A172 (cell line): Measurements from ENCODE around the gene KBTBD12. TPM values are rescaled to one million over a fixed set of nuclear protein-coding genes. Genes with fewer than 3 reads are reported as not detected.
"Not testable (repeated sequence)": the region's sequence is repeated elsewhere in the genome, so short reads cannot be mapped to it uniquely, and the experiment has no call there.

ENCODE experiments used
- DNase-seq: peaks from one replicate; pipeline ENCODE4 v3.0.0-alpha.2; 2015; ENCODE audit warnings: low spot score
- total RNA-seq: library from RNA; depleted of rRNA; stranded (reverse); fragments of >200 nt; shearing (Covaris generic); gene quantifications from 2 replicates; pipeline ENCODE4 v1.2.3, GENCODE V29; 2014

The KBTBD12 gene
- total RNA-seq, 1 experiment from 2014 or later: not detected

DNA sequence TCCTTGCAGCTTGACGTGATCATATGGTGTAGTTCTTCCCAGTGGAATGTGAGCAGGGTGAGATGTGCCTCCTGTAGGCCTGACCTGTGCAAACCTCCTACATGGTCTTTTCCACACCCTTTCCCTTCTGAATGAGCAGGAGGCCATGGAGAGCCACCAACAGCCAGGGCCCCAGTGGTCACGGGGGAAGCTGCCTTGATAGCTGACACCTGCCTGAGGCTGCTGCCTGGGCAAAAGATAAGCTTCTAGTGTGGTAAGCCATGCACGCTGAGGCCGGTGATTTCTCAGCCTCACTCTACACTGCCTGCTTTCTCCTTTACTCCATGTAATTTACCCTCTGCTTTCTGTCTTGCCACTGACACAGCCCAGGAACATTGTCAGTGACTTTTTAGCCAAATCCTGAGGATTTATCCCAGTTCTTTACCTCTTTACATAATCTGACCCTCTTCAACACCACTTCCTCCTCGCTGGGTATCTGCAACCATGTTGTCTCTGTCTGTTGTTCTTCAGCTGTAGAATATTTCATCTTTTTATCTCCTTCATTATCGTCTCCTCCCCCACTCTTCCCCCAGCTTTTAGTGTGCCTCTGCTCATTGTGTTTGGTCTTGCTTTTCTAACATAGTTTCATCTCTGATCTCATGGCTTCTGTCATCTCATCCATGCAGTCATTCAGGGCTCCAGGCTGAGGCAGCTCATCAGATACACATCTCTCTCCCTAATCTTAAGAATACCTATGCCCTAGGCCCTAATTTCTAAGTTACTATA is 11.2 kb upstream of the KBTBD12 start:
- DNase-seq: no peak

DNA sequence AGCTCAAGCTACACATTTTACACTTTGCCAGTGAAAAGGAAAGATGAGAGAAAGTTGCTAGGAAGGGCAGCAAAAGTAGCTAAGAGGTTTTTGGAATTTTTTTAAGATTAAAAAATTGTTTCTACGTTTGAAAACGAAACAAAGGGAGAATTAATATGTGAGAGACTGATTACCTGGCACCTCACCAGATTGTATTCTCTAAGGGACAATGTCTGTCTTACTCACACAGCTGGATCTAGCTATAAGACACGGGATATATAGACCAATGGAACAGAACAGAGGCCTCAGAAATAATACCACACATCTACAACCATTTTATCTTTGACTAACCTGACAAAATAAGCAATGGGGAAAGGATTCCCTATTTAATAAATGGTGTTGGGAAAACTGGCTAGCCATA is 9.5 kb upstream of the KBTBD12 start:
- DNase-seq: no peak

DNA sequence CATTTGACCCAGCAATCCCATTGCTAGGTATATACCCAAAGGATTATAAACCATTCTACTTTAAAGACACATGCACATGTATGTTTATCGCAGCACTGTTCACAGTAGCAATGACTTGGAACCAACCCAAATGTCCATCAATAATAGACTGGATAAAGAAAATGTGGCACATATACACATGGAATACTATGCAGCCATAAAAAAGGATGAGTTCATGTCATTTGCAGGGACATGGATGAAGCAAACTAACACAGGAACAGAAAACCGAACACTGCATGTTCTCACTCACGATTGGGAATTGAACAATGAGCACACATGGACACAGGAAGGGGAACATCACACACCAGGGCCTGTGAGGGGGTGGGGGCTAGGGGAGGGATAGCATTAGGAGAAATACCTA is 8.4 kb upstream of the KBTBD12 start:
- DNase-seq: not testable (repeated sequence)

DNA sequence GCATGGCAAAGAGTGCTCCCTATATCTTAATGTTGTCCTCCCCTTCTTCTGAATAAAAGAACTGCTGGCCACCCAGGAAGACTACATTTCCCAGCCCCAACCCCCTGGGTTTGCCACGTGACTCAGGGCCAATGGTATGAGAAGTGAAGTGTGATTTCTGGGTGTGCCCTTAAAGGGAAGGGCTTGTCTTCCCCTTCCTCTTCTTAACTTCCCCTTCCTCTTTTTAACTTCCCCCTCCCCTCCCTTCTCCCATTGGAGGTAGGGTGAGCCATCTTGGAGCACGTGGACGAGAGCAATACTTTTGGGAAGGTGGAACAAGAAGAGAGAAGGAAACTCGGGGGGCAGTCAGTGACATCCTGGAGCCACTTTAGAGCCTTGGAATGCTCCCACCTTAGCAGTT is 6.8 kb upstream of the KBTBD12 start:
- DNase-seq: no peak

DNA sequence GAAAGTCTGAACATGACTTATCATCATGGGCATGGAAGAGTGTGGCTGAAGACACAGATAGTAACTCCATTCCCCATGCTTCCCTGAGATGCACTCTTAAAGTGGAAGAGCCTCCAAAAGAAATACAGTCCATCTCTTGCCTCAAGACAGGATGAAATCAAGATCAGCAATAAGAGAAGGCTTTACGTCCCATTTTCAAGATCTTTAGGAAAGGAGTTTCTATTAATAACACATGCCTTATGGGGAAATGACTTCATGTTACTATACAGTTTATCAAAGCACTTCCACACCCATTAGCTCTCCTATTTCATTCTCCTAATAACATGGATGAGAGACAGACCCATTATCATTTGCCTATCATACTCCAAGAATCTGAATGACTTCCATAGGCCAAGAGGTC is 6.1 kb upstream of the KBTBD12 start:
- DNase-seq: no peak

DNA sequence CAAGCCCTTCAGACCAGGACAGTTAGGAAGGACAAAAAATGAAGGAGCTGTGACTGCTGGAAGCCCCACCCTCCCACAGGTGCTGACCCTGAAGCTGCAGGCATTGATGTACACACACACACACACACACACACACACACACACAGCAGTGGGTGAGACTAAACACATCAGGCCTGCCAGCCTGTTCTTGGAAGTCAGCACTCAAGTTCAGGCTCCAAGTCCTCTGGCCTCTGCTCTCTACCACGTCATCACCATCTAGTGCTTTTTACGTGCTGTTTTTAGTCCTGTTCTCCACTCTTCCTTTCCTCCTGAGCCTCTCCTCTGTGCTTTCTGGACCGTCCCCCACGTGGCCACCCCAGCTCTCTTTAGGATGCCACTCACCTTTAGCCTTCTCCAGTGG is 5.4 kb upstream of the KBTBD12 start:
- DNase-seq: no peak

DNA sequence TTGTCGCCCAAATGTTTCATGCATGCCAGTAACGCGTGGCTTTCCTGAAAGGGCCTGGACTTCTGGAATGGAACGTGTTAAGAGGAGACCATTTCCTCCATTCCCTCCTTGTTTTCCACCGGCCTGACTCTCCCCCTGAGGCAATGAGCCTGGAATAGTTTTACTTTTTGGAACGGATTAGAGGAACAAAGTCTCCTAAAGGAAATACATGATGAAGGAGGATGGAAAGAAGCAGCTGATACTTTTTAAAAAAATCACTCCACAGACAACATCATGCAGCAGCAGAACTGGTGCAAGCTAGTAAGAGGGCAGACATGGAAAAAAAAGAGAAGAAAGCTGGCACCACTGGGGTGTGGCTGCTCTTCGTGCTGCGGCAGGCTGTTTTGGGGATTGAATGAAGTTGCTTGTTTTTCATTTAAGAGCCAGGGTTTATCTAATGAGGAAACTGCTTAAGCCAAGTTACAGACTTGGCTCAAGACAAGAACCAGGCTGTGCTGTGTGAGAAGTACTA is 3.6 kb upstream of the KBTBD12 start:
- no peak for DNase-seq

DNA sequence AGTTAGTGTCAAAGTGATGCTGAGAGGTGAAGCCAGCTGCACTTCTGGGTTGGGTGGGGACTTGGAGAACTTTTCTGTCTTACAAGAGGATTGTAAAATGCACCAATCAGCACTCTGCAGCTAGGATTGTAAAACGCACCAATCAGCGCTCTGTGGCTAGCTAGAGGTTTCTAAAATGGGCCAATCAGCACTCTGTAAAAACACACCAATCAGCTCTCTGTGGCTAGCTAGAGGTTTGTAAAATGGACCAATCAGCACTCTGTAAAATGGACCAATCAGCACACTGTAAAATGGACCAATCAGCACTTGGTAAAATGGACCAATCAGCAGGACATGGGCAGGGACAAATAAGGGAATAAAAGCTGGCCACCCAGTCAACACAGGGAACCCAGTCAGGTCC is 1.2 kb upstream of the KBTBD12 start:
- DNase-seq: not testable (repeated sequence)

DNA sequence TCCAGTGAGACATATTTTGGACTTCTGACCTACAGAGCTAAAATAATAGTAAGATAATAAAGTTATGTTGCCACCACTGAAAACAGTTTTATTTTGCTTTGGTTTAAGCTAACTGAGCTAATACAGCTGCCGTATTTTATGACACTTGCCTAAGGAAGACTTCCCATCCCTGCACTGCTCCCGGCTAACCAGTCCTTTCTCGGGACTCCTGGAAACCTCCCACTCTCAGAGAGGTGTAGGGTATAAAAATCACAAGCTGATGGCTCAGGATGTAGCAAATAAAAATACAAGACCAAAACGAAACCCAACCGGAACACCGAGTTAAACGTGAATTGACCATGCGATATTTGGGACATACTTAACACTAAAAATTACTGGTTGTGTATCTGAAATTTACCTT is 448 bp upstream of the KBTBD12 start:
- DNase-seq: no peak

DNA sequence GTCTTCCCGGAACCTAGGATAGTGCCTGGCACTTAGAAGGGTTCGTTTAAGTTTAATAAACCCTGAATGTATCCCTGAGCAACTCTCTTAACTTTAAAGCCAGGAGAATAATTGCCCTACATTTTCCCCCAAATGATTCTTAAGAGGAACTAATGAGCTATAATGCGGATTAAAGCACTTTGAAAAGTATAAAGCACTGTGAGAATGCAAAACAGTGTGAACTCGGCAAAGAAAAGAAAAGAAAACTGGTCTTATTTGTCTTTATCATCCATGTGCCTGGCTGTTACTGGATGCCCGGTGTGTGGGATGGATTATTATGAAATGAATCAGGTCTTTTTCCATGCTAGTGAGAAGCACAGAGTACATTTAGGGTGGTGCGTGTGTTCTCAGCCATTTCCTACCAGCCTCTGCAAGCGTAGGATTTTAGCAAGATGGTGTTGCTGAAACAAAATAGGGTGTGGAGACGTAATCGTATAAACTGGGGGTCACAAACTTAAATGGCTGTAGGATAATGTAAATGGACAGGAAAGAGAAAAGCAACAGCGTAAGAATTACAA is 983 bp downstream of the KBTBD12 start:
- no peak for DNase-seq

DNA sequence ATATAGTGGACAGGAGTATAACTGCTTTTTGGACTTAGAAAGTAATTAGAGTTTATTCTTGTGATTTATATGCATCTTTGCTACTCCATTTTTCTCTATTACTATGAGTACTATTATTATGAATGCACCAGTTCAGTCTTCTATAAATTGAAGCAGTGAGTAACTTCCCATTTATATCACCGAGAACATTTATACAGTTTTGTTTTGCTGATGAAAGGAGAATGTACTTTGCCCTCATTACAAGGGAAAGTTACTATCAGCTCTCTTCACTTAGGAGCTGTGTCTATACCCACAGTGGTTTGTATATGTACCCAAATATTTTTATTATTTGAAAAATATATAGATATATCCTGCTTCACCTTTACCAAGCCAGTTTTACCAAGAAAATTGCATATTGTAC is 5.7 kb downstream of the KBTBD12 start:
- no peak for DNase-seq

DNA sequence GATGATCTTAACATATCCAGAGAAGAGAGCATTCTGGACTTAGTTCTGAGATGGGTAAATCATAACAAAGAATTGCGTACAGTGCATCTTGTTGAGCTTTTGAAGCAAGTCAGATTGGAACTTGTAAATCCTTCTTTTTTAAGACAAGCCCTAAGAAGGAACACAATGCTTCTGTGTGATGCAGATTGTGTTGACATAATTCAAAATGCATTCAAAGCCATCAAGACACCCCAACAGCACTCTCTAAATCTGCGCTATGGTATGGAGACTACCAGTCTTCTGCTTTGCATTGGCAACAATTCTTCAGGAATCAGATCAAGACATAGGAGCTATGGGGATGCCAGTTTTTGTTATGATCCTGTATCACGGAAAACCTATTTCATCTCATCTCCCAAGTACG is 8.6 kb downstream of the KBTBD12 start:
- DNase-seq: no peak

DNA sequence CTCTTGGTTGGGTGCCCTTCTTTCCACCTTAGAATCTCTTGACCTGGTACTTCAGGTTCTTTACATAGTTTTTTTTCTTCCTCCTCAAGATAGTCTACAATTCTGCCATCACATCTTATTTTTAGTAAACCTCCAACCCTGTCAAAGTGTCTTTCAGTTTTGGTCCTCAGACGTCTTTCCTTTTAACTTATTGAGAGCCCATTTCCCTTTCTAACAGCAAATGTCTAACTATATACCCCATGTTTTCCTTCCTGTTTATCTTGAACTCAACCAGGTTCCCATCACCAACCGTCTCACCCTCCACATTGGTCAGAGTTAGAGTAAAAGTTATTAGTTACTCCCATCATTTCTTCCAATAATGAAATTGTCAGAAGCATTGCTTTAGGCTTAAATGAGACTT is 10.4 kb downstream of the KBTBD12 start:
- no peak for DNase-seq

DNA sequence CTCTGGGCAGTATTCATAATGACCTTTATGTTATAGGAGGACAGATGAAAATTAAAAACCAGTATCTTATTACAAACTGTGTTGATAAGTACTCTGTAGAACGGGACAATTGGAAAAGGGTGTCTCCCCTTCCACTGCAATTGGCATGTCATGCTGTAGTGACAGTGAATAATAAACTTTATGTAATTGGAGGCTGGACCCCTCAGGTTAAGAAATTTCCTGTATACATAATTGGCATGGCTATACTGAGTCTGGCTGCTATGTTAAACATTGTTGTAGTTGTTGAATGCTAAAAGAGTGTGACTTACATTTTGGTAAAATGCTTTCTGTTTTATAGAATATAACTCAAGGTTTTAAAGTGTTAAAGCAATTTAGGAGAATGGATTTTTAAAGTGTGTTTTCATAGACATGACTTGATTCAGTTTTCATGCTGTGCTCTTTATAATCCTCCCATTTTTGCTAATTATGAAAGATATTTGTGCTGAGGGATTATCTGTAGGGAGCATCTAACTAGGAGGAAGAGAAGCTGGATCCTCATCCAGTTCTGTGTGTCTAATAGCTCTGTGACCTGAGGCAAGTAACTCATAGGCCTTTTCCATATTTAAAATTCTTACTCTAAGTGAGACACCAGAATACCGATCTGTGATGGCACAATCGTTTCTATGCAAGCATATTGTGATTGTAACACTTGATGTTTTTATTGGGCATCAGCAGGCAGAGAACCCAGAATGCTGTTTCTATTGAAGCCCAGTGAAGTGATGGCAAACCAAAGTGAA is 13.0 kb downstream of the KBTBD12 start:
- no peak for DNase-seq

DNA sequence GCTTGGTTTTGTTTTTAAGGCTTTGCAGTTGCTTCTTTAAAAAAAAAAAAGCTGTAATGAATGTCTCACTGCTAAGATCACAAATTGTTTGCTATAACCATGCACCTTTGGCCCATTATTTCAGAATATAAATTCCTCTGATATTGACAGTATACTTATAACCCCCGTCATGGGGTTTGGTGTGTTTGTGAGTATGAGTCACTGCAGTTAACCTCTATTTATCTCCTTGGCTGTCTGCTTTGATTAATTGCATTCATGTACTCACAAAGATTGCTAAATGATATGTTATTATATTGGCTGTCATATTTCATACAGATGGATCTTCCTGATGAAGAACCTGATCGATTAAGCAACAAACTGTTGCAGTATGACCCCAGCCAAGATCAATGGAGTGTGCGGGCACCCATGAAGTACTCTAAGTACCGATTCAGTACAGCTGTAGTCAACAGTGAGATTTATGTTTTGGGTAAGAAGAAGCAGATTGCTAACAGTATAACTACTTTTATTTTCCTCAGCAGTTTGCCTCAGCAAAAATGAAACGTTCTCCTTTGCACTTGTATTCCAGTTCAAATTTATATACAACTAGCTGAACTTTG is 14.9 kb downstream of the KBTBD12 start:
- DNase-seq: peak; percentile 14

DNA sequence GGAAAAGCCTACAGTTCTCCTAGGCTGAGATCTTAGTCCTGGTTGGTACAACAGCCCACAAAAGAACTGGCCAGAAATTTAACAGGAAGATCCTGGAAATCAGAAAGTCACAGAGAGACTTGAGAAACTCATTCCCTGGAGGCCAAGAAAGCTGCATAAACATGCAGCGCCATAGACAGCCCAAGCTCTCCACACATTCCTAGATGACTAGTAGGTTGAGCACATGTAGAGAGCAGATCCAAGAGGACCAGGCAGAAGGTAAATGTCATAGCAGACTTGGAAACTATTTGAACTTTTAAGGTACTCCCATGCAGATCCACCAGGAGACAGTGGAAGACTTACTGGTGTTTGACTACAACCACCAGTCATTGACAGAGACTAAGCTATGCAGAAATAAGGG is 18.4 kb downstream of the KBTBD12 start:
- no peak for DNase-seq

DNA sequence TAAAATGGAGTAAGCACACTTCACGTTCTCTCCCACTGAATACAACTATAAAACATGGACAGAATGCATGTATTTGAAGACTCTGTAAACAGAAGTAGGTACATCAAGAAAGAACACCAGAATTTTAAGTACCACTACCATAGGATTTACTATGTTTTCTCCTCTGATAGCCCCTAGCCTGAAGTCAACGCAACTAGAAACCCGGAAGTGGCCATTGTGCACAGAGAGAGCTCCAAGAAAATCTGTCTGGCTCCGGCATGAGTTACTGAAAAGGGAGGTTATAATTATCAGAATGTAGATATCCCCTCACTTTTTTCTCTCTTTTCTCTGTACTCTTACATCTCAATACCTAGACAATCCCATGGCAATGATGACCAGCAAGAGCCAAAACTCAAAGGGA is 23.8 kb downstream of the KBTBD12 start:
- no peak for DNase-seq

DNA sequence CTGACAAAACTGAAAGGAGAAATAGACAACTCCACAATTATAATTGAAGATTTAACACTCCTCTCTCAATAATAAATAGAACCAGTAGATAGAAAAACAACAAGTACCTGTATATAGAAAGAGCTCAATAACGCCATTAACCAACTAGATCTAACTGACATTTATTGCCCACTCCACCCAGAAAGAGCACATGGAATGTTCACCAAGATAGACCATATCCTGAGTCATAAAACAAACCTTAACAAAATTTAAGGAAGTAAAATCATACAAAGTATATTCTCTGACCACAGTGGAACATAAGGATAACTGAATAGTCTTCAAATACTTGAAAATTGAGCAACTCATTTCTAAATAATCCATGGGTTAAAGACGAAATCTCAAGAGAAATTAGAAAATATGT is 25.1 kb downstream of the KBTBD12 start:
- DNase-seq: no peak

DNA sequence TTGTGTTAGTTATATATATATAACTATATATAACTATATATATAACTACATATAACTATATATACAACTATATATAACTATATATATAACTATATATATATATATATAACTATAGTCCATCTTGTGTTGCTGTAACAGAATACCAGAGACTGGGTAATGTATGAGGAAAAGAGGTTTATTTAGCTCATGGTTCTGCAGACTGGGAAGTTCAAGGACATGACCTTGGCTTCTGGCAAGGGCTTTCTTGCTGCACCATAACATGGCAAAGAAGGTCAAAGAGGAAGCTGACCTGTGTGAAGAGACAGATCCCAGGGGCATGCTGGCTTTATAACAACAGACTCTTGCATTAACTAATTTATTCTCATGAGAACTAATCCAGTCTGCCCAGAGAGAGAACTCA is 27.6 kb downstream of the KBTBD12 start:
- DNase-seq: no peak

DNA sequence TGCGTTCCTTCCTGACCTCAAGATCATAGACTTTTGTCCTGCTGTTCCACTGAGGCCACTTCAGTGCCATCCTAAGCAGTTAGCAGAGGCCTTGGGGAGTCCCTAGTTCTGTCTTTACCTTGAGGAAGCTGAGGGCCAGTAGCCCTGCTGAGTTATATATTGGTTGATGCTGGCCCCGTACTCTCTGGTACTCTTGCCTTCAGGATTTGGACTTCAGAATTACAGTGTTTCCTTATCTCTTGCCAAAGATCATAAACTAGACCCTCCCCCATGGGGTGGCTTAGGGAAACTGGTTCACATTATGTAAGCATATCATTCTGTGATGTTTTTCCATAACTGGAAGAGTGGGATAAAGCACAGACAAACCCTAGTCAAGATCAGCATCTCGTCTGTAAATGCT is 33.2 kb downstream of the KBTBD12 start:
- DNase-seq: no peak

DNA sequence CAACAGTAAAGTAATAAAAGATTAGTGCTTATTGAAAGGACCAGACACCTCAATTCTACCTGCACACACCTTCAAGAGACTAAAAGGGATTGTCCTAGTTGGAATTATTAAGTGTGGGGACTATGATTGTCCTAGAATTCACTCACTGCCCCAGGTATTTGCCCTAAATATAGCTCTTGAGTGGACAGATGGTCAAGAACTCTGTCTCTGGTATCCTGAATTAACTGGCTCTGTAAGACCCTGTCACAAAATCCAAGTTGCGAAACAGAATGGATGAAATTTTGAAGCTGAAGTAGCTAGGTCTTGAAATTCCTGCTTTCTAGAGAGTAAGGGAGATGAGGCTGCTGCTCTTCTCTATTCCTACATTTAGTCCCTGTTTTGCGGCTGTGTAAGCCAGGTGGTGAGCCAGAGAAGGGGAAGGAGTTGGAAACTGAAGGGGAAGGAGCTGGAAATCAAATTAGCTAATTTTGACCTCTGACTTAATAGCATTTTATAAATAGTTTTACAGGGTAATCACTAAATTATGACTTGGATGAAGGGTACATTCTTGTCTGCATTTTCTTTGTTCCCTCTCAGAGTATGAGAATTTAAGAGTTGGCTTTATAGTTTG is 34.5 kb downstream of the KBTBD12 start:
- no peak for DNase-seq

DNA sequence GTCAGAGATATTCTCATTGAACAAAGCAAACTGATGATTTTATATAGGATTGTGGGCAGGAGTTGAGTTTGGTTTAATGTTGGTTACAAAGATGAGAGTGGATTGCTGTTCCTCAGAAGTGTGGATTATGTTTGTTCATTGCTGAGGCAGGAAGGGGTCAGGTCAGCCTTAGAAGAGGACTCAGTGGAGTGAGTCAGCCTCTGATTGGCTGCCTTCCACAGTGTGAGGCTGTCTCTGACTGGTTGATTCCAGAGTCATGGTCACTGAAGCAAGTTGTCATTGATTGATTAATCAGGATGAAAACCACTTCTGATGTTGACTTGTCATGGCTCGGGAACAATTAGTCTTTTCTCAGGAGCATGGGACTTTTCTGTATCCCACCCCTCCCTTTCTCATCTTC is 36.2 kb downstream of the KBTBD12 start:
- peak; percentile 40 for DNase-seq
